HG03095 (cell line): ENCODE data around the gene TWF2.

Experiments used
- ATAC-seq: cut with Tn5 transposase; IDR thresholded peaks from one replicate; pipeline ENCODE4 v1.9.1; 2021; ENCODE audit warnings: moderate library complexity; ENCODE audit not compliant: unreplicated experiment

Gene TWF2

DNA sequence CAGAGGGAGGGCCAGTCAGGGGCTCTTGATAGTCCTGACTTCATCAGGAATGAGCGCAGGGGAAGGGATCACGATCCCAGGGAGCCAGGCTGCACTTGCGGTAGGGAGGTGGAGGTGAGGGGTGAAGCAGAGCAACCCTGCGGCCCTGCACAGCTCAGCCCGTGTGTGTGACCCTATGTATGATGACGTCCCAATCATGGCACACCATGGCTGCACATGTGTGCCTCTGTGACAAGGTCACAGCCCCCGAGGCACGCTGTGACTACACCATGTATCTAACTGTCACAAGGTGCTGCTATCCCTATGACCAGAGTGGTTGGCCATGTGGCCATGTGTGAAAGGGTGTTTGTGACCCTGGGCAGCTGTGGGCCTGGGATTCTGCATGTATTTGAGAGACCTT is 54.3 kb downstream of the TWF2 start:
- no peak for ATAC-seq

DNA sequence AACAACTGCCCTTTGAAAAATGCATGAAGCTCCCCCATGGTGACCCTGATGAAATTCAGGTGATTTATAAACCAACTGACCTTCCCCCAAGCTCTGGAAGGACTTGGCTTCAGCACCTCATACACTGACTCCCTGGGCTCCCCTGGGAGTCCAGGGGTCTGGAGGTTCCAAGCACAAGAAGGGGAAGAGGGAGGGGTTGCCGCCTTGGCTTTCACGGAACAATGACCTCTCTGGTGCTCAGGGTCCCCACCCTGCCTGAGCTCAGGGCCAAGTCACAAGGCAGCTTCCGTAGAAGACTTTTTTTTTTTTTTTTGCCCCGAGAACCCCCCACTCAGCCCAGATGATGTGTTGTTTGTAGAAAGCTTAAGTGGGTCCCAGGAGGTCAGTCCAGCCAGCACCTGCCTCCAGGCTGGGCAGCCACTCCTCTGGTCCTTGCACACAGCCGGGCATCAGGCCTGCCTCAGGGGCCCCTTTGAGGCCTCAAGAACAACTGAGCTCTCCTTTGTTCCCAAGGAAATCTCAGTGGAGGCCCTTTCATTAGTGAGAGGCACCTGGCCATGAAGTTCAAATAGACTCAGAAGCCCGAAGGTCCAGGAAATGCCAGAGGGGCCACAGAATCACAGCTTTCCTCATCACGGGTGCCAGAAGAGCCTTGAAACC is 55.0 kb downstream of the TWF2 start:
- ATAC-seq, result no peak

DNA sequence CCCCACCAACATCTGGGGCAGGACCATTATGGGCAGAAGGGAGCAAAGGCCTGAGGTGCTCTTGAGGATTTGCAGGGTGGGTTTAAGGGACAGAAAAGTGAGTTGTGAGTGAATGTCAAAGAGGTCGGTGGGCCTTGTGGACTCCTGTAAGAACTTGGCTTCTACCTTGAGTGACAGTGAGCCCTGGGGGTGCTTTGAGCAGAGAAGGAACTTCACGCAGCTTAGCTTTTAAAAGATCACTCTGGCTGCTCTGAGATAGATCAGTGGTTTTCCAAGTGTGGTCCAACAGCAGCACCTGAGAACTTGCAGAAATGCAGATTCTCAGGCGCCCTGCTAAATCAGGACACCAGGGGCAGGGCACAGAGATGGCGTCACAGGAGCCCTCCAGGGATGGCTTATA is 56.3 kb downstream of the TWF2 start:
- ATAC-seq, result no peak

DNA sequence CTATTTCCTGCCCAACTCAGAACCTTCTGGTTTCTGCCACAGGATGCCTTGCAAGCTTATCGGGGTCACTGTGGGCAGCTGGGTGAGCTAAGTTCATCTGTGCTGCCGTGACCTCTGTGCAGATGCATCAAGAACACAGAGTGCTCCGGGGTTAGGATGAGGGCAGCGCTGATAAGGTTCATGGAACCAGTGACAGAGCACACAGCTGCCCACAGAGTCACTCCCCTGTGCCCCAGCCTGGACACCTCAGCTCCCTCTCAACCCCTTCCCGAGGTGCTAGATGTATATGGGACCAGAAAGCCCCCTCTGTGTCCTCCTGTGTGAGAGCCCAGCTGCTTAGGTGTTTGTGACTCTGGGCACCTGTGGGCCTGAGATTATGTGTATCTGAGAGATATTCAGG is 56.8 kb downstream of the TWF2 start:
- no peak for ATAC-seq

- ATAC-seq, result no peak
These were observed 57.4 kb downstream of the TWF2 start for GRCh38 chr3:52181543-52181942.
